ENCODE measurements around the gene AKAP8L.
"Not testable (repeated sequence)": the region's sequence is repeated elsewhere in the genome, so short reads cannot be mapped to it uniquely, and the experiment has no call there.

AKAP8L gene

GRCh38 chr19:15379083-15379998 is 39.4 kb downstream of the AKAP8L start, which contains the start of gene AKAP8:
TSS of gene AKAP8 (minus strand) at chr19:15379787. CDS start at chr19:15379731, 56 bp downstream.
- DNase-seq (ENCODE audit: low read depth) = peak; percentile 93

- peak; percentile 15 for DNase-seq (ENCODE audit: low read depth)
Observed at GRCh38 chr19:15378534-15379082, 40.2 kb downstream of the AKAP8L start.

GRCh38 chr19:15374796-15375440 is 43.9 kb downstream of the AKAP8L start:
- no peak for DNase-seq (ENCODE audit: low read depth)

- no peak for DNase-seq (ENCODE audit: low read depth)
Observed at GRCh38 chr19:15374105-15374651, 44.6 kb downstream of the AKAP8L start.

- DNase-seq (ENCODE audit: low read depth) = no peak
Observed at GRCh38 chr19:15373644-15374043, 45.1 kb downstream of the AKAP8L start.

- no peak for DNase-seq (ENCODE audit: low read depth)
Observed at GRCh38 chr19:15372891-15373301, 45.9 kb downstream of the AKAP8L start.

GRCh38 chr19:15372470-15372869 is 46.3 kb downstream of the AKAP8L start:
- DNase-seq (ENCODE audit: low read depth) = no peak

GRCh38 chr19:15371786-15372380 is 46.9 kb downstream of the AKAP8L start:
- no peak for DNase-seq (ENCODE audit: low read depth)

- no peak for DNase-seq (ENCODE audit: low read depth)
Observed at GRCh38 chr19:15371119-15371518, 47.7 kb downstream of the AKAP8L start.

GRCh38 chr19:15369594-15369891 is 49.2 kb downstream of the AKAP8L start:
- DNase-seq (ENCODE audit: low read depth) = no peak

GRCh38 chr19:15368798-15369593 is 49.8 kb downstream of the AKAP8L start:
- no peak for DNase-seq (ENCODE audit: low read depth)

GRCh38 chr19:15368051-15368632 is 50.6 kb downstream of the AKAP8L start:
- DNase-seq (ENCODE audit: low read depth) = no peak

GRCh38 chr19:15367439-15367838 is 51.3 kb downstream of the AKAP8L start:
- no peak for DNase-seq (ENCODE audit: low read depth)

- no peak for DNase-seq (ENCODE audit: low read depth)
Observed at GRCh38 chr19:15365264-15365663, 53.5 kb downstream of the AKAP8L start.

GRCh38 chr19:15363791-15364190 is 55.0 kb downstream of the AKAP8L start:
- DNase-seq (ENCODE audit: low read depth) = not testable (repeated sequence)

- DNase-seq (ENCODE audit: low read depth) = not testable (repeated sequence)
Observed at GRCh38 chr19:15363048-15363447, 55.7 kb downstream of the AKAP8L start.

GRCh38 chr19:15360015-15360414 is 58.8 kb downstream of the AKAP8L start:
- DNase-seq (ENCODE audit: low read depth) = not testable (repeated sequence)

GRCh38 chr19:15358918-15359317 is 59.9 kb downstream of the AKAP8L start:
- DNase-seq (ENCODE audit: low read depth) = no peak

GRCh38 chr19:15357906-15358305 is 60.9 kb downstream of the AKAP8L start:
- no peak for DNase-seq (ENCODE audit: low read depth)

- DNase-seq (ENCODE audit: low read depth) = no peak
Observed at GRCh38 chr19:15354566-15355296, 64.1 kb downstream of the AKAP8L start.
